ENCODE data around the gene CAMK1D.

The CAMK1D gene

DNA sequence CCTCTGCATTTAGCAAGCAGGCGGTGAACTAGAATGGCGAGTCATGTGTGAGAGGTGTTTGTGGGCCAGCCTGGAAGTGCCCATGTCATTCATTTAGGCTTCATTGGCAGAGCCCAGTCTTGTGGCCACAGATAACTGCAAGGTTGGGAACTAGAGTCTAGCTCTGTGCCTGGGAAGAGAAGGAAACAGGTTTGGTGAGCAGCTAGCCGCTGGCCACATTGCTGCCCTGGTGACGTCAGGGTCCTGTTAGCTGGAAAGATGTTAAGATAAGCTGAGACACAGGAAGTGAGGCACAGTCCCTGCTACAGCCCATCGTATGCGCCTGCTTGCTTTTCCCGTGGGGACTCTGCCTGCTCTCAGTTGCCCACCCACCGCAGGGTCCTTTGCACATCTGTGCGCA lies 185.5 kb downstream of the CAMK1D start:
- Histone ChIP-seq H3K18ac (ENCODE audit: low read length) (no peak overlapping the region), H3K9ac (ENCODE audit: low read length) (no peak overlapping the region), H3K79me1 (ENCODE audit: low read length) (no peaks in the 10 kb centered on the region), H3K4me2 (ENCODE audit: low read length) (no peak overlapping the region), H2BK15ac (replicated peaks; ENCODE audit: low read depth) (no peak overlapping the region), H2BK120ac (ENCODE audit: low read depth, low read length) (no peak overlapping the region), H3K4ac (ENCODE audit: low read depth, low read length) (no peak overlapping the region), H3K27me3 (ENCODE audit: insufficient read depth, low read length, poor library complexity) (no peaks in the 10 kb centered on the region), H2BK5ac (ENCODE audit: low read length) (no peak overlapping the region), H3K23ac (ENCODE audit: low read length) (no peak overlapping the region), H3K27ac (ENCODE audit: low read depth, low read length) (no peak overlapping the region), H3K4me3 (ENCODE audit: low read length) (no peak overlapping the region), H3K79me2 (ENCODE audit: control insufficient read depth, insufficient read depth, low read length) (no peaks in the 10 kb centered on the region), H4K8ac (ENCODE audit: low read depth, low read length) (no peak overlapping the region), H2AK5ac (ENCODE audit: low read length) (no peak overlapping the region), H3K56ac (ENCODE audit: low read length) (no peak overlapping the region), H3K4me1 (ENCODE audit: control insufficient read depth, low read depth, low read length) (no peaks in the 10 kb centered on the region), H3K36me3 (ENCODE audit: control insufficient read depth, insufficient read depth, low read length) (no peaks in the 10 kb centered on the region), H4K5ac (ENCODE audit: low read length) (no peak overlapping the region)
- WGBS (ENCODE audit: extremely low coverage, insufficient coverage, low lambda C conversion rate), result no CpG with 5 or more reads among the region's 9 CpGs
- DNase-seq, result peak; percentile 70

DNA sequence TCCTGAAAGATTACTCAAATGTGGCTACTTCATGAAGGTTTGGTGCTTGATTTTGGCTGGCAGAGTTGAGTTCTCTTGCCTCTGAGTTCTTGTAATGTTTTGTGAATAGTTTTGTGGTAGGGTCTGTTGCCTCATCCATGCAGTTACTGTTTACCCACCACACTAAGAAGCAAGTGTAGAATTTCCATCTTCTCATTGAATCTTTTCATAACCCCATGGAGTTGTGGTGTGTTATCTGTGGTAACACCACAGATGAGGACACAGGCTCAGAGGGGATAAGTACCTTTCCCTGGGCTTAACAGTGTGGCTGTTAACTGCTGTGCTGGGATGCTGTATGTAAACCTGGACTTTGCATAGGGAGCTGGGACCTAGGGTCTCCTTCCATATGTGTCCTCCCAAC lies 186.3 kb downstream of the CAMK1D start:
- Histone ChIP-seq H2BK120ac (ENCODE audit: low read depth, low read length) (no peak overlapping the region), H3K79me1 (ENCODE audit: low read length) (no peaks in the 10 kb centered on the region), H3K79me2 (ENCODE audit: control insufficient read depth, insufficient read depth, low read length) (no peaks in the 10 kb centered on the region), H3K27ac (ENCODE audit: low read depth, low read length) (no peak overlapping the region), H4K5ac (ENCODE audit: low read length) (no peak overlapping the region), H3K4me3 (ENCODE audit: low read length) (no peak overlapping the region), H3K27me3 (ENCODE audit: insufficient read depth, low read length, poor library complexity) (no peaks in the 10 kb centered on the region), H3K56ac (ENCODE audit: low read length) (no peak overlapping the region), H3K36me3 (ENCODE audit: control insufficient read depth, insufficient read depth, low read length) (no peaks in the 10 kb centered on the region), H4K8ac (ENCODE audit: low read depth, low read length) (no peak overlapping the region), H3K4ac (ENCODE audit: low read depth, low read length) (no peak overlapping the region), H3K4me1 (ENCODE audit: control insufficient read depth, low read depth, low read length) (no peaks in the 10 kb centered on the region), H3K4me2 (ENCODE audit: low read length) (no peak overlapping the region), H2BK5ac (ENCODE audit: low read length) (no peak overlapping the region), H2AK5ac (ENCODE audit: low read length) (no peak overlapping the region), H3K9ac (ENCODE audit: low read length) (no peak overlapping the region), H2BK15ac (replicated peaks; ENCODE audit: low read depth) (no peak overlapping the region), H3K23ac (ENCODE audit: low read length) (no peak overlapping the region), H3K18ac (ENCODE audit: low read length) (no peak overlapping the region)
- DNase-seq, result no peak

DNA sequence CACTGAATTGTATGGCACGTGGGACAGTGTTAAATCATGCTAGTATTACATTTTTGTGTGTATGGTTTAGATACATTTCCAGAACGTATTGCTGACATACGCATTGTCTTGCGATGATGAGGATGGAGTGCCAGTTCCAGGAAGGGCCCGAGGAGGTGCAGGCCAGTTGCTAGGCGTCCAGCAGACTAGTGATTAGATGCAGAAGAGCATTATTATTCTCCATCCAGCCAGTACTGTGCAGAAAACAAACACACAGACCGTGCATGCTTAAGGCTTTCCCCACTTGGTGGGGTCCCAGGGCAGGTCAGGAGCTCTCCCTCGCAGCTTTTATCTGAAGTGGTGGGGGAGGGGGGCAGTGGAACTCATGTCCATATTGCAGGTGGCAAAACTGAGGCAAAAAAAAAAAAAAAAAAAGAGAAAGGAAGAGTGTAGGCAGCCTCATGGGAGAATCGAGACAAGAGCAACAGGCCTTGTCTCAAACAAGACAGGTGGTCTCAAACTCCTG lies 189.2 kb downstream of the CAMK1D start:
- H3K79me2 ChIP-seq (ENCODE audit: control insufficient read depth, insufficient read depth, low read length), result no peaks in the 10 kb centered on the region
- H3K4me2 ChIP-seq (ENCODE audit: low read length), result no peak overlapping the region
- no peak overlapping the region for H2BK15ac ChIP-seq (replicated peaks; ENCODE audit: low read depth)
- no peak overlapping the region for H4K5ac ChIP-seq (ENCODE audit: low read length)
- no peak overlapping the region for H2BK5ac ChIP-seq (ENCODE audit: low read length)
- H3K4ac ChIP-seq (ENCODE audit: low read depth, low read length), result no peak overlapping the region
- no peaks in the 10 kb centered on the region for H3K4me1 ChIP-seq (ENCODE audit: control insufficient read depth, low read depth, low read length)
- no peak overlapping the region for H3K56ac ChIP-seq (ENCODE audit: low read length)
- no peaks in the 10 kb centered on the region for H3K79me1 ChIP-seq (ENCODE audit: low read length)
- no peak overlapping the region for H4K8ac ChIP-seq (ENCODE audit: low read depth, low read length)
- no peak overlapping the region for H2BK120ac ChIP-seq (ENCODE audit: low read depth, low read length)
- H3K27me3 ChIP-seq (ENCODE audit: insufficient read depth, low read length, poor library complexity), result no peaks in the 10 kb centered on the region
- no CpG with 5 or more reads among the region's 9 CpGs for WGBS (ENCODE audit: extremely low coverage, insufficient coverage, low lambda C conversion rate)
- no peak for DNase-seq
- H3K36me3 ChIP-seq (ENCODE audit: control insufficient read depth, insufficient read depth, low read length), result no peaks in the 10 kb centered on the region
- H2AK5ac ChIP-seq (ENCODE audit: low read length), result no peak overlapping the region
- no peak overlapping the region for H3K18ac ChIP-seq (ENCODE audit: low read length)
- no peak overlapping the region for H3K9ac ChIP-seq (ENCODE audit: low read length)
- H3K27ac ChIP-seq (ENCODE audit: low read depth, low read length), result no peak overlapping the region
- H3K4me3 ChIP-seq (ENCODE audit: low read length), result no peak overlapping the region
- H3K23ac ChIP-seq (ENCODE audit: low read length), result no peak overlapping the region

DNA sequence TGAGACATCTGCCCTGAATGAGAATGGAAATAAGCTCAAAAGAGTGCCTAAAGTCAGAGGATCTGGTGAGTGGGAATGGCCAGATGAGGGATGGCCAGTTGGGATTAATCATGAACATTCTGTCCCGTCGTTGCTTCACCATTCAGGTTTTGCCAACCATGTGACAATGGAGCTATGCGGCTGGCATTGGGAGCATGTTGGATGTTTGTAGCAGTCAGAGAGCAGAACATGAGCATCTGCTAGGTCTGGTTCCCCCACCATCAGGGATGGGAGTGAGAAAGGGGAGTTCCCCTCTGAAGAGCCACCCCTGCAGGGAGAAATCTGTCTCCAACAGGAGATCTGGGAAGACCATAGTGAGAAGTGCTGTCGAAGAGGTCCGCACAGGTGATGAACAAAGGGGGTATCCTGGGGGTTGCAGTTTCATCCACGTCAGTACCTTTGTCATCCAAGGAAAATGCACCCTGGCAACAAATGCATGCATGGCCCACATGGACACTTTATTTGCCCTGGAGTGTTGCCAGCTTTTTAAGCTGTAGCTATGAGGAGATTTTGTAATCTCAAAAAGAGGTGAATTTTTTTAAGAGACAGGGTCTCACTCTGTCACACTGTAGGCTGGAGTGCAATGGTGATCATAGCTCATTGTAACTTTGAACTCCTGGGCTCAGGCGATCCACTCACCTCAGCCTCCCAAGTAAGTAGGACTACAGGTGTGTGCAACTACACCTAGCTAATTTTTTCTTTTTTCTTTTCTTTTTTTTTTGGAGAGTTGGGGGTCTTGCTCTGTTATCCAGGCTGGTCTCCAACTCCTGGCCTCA lies 190.2 kb downstream of the CAMK1D start:
- H3K36me3 ChIP-seq (ENCODE audit: control insufficient read depth, insufficient read depth, low read length), result no peaks in the 10 kb centered on the region
- no CpG with 5 or more reads among the region's 7 CpGs for WGBS (ENCODE audit: extremely low coverage, insufficient coverage, low lambda C conversion rate)

DNA sequence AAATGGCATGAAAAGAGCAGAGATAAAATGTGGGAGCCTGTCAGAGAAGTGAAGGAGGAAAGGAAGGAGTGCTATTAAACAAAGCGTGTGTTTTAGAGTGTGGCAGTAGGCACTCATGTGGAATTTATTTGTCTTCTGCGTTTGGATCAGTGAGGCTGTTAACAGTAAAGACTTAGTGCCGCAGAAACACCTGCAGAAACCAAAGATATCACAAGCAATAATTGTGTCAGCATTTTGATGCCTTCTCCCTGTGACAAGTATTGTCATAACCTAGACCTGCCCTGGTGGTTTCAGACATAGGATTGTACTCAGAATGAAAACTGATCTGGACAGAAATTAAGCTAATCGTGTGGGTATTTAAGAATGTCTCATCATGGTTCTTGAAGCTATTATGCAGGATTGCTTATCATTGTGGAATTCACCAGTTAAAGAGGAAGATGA lies 191.0 kb downstream of the CAMK1D start:
- Histone ChIP-seq H2BK15ac (replicated peaks; ENCODE audit: low read depth) (no peak overlapping the region), H3K4me3 (ENCODE audit: low read length) (no peak overlapping the region), H3K4me2 (ENCODE audit: low read length) (no peak overlapping the region), H3K36me3 (ENCODE audit: control insufficient read depth, insufficient read depth, low read length) (no peaks in the 10 kb centered on the region), H3K18ac (ENCODE audit: low read length) (no peak overlapping the region), H3K9ac (ENCODE audit: low read length) (no peak overlapping the region), H2BK5ac (ENCODE audit: low read length) (no peak overlapping the region), H2BK120ac (ENCODE audit: low read depth, low read length) (no peak overlapping the region), H3K27ac (ENCODE audit: low read depth, low read length) (no peak overlapping the region), H3K56ac (ENCODE audit: low read length) (no peak overlapping the region), H3K79me1 (ENCODE audit: low read length) (no peaks in the 10 kb centered on the region), H2AK5ac (ENCODE audit: low read length) (no peak overlapping the region), H3K23ac (ENCODE audit: low read length) (no peak overlapping the region), H4K8ac (ENCODE audit: low read depth, low read length) (no peak overlapping the region), H3K4ac (ENCODE audit: low read depth, low read length) (no peak overlapping the region), H3K79me2 (ENCODE audit: control insufficient read depth, insufficient read depth, low read length) (no peaks in the 10 kb centered on the region), H3K4me1 (ENCODE audit: control insufficient read depth, low read depth, low read length) (no peaks in the 10 kb centered on the region), H3K27me3 (ENCODE audit: insufficient read depth, low read length, poor library complexity) (no peaks in the 10 kb centered on the region), H4K5ac (ENCODE audit: low read length) (no peak overlapping the region)
- WGBS (ENCODE audit: extremely low coverage, insufficient coverage, low lambda C conversion rate), result no CpG with 5 or more reads among the region's 4 CpGs
- no peak for DNase-seq

More for the DNA sequence above, 190.2 kb downstream of the CAMK1D start:
- Histone ChIP-seq H3K4ac (ENCODE audit: low read depth, low read length) (no peak overlapping the region), H3K79me2 (ENCODE audit: control insufficient read depth, insufficient read depth, low read length) (no peaks in the 10 kb centered on the region), H3K27me3 (ENCODE audit: insufficient read depth, low read length, poor library complexity) (no peaks in the 10 kb centered on the region), H3K4me3 (ENCODE audit: low read length) (no peak overlapping the region), H2BK15ac (replicated peaks; ENCODE audit: low read depth) (no peak overlapping the region), H3K4me2 (ENCODE audit: low read length) (no peak overlapping the region), H2BK5ac (ENCODE audit: low read length) (no peak overlapping the region), H2AK5ac (ENCODE audit: low read length) (no peak overlapping the region), H3K79me1 (ENCODE audit: low read length) (no peaks in the 10 kb centered on the region), H3K18ac (ENCODE audit: low read length) (no peak overlapping the region), H3K23ac (ENCODE audit: low read length) (no peak overlapping the region), H3K27ac (ENCODE audit: low read depth, low read length) (no peak overlapping the region), H4K5ac (ENCODE audit: low read length) (no peak overlapping the region), H3K4me1 (ENCODE audit: control insufficient read depth, low read depth, low read length) (no peaks in the 10 kb centered on the region), H2BK120ac (ENCODE audit: low read depth, low read length) (no peak overlapping the region), H3K56ac (ENCODE audit: low read length) (no peak overlapping the region), H3K9ac (ENCODE audit: low read length) (no peak overlapping the region), H4K8ac (ENCODE audit: low read depth, low read length) (no peak overlapping the region)
- no peak for DNase-seq
